GM08714 (cell line): Measurements from ENCODE around the gene HBD.

Experiments used
- H3K4me3 ChIP-seq: fragments of 200-500 bp; sonication (Bioruptor generic); 2 replicates; pipeline ENCODE4 v1.5.1; 2014; ENCODE audit warnings: mild to moderate bottlenecking, low read length, inconsistent platforms
- ZNF274 ChIP-seq: IDR thresholded peaks from 2 replicates; pipeline ENCODE4 v1.6.1; 2012; ENCODE audit warnings: mild to moderate bottlenecking, low read depth, low read length

HBD gene

DNA sequence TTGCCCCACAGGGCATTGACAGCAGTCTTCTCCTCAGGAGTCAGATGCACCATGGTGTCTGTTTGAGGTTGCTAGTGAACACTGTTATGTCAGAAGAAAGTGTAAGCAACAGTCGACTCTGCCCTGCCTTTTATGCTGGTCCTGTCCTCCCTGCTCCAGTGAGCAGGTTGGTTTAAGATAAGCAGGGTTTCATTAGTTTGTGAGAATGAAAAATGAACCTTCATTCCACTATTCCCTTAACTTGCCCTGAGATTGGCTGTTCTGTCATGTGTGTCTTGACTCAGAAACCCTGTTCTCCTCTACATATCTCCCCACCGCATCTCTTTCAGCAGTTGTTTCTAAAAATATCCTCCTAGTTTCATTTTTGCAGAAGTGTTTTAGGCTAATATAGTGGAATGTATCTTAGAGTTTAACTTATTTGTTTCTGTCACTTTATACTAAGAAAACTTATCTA lies at the start of gene HBD:
HBD (minus strand) TSS at position 103 of the 454 bp plus-strand sequence; CDS start at position 53, 50 bp downstream.
- peak within 1 kb of the TSS; percentile 37; the same call in 1 of the 2 replicates for H3K4me3 ChIP-seq
- TF ChIP-seq ZNF274 = no peak

DNA sequence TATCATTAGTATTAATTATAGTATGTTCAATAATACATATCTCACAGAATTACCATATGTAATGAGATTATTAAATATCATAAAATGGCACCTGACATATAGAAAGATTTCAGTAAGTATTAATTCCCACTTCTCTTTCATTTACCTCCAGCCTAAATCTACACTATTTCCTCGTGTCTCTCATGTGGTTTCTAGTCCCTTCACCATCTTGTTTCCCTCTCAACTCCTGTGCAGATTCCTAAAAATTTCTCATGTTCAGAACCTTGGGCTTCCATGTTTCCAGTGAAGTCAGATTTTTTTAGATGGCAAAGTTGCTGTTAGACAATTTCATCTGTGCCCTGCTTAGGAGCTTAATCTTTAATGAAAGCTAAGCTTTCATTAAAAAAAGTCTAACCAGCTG lies 49.6 kb upstream of the HBD start:
- TF ChIP-seq ZNF274 = no peak
- H3K4me3 ChIP-seq = no peak overlapping the region

DNA sequence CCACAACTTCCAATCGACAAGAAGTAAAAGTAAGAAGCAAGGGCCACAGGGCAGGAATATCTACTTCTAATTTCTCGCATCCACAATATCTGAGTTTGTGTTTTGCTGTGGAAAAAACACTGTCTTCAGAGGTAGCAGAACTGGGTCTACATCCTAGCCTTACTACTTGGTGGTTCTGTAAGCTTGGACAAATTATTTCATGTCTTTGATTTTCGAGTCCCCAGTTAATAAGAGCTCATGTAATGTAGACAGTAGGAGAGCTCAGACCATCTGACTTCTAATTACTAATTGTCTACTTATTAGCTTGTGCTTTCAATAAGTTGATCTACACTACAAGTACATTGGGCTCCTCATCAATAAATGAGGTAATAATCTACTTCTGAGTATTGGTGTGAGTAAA lies 48.8 kb upstream of the HBD start:
- no peak for TF ChIP-seq ZNF274
- H3K4me3 ChIP-seq = no peak overlapping the region

DNA sequence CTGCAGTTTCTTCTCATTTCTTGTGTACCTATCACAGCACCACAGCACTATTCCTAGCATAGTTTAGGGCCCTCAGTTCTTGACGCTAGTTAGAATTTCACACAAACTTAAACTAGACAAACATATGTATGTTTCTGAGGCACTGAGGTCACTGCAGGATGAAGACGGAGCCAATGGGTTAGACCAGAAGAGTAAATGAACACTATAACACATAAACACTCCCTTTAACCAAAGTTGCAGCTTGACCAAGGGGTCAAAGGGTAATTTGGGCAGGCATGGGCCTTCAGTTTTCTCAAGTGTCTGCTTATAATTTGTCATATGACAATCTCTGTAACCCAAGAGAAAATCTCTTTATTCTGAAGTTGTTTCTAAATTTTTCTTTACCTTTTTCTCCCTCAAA lies 48.3 kb upstream of the HBD start:
- TF ChIP-seq ZNF274 = no peak
- no peak overlapping the region for H3K4me3 ChIP-seq

DNA sequence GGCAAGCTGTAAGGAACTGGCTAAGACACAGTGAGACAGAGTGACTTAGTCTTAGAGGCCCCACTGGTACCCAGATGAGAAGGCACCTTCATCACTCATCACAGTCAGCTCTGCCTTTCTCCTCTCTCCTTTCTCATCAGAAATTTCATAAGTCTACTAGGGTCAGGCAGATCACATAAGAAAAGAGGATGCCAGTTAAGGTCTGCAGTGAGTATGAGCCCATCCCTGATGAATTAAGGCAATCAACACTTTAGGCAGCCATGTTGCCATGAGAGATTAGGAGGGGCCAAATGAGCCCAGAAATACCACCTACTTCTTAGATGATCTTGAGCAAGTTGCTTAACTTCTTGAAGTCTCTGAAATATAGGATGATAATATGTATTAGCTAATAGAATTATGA lies 47.3 kb upstream of the HBD start:
- H3K4me3 ChIP-seq = no peak overlapping the region
- TF ChIP-seq ZNF274 = no peak

DNA sequence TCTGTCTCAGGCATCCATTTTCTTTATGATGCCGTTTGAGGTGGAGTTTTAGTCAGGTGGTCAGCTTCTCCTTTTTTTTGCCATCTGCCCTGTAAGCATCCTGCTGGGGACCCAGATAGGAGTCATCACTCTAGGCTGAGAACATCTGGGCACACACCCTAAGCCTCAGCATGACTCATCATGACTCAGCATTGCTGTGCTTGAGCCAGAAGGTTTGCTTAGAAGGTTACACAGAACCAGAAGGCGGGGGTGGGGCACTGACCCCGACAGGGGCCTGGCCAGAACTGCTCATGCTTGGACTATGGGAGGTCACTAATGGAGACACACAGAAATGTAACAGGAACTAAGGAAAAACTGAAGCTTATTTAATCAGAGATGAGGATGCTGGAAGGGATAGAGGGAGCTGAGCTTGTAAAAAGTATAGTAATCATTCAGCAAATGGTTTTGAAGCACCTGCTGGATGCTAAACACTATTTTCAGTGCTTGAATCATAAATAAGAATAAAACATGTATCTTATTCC lies 46.4 kb upstream of the HBD start:
- no peak overlapping the region for H3K4me3 ChIP-seq
- TF ChIP-seq ZNF274 = no peak

DNA sequence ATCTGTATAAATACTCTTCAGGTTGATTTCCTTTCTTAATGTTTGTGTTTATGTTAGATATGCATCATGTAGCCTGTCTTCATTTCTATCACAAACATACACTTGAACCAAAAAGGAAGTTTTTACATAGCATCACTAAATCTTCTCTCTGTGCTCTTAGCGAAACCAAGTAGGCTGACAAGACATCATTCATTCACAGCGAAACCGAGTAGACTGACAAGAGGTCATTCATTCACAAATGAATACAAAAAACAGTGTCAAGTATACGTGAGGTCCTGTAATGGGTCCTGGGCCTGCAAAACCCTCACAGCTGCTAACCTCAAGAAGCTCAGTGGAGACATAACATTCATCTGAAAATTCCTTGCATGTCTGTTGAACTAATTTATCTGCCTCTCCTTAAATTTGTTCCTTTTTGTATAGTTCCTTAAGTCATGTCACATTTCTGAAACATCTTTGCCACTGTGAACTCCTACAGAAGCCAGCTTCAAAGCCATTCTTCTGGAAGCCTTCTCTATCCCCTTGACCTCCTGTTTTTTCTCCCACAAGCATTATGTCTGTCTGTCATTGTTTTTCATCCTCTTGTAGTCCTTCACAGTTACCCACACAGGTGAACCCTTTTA lies 45.3 kb upstream of the HBD start:
- no peak for TF ChIP-seq ZNF274
- H3K4me3 ChIP-seq = no peak overlapping the region

DNA sequence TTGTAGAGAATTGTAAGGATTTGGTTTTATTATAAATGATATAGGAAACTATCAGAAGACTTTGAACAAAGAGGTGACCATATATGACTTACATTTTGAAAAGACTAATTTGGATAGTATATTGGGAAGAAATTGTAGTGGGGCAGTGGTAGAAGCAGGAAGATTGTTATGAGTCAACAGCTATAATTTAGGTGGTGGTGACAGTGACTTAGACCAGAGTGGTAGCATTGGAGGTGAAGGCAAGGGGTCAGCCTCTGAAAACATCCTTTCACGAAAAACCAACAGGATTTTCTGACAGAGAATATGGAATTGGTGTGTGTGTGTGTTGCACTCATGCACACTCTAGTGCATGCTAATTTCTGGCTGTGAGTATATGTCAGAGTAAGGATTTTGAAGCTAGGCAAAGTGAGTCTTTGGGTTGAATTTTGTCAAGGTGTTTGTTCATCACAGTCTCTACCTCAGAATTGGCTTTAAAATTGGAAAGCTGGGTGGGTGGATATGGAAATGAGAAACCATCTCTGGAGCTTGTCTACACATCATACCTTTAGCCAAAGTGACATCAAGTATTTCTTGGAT lies 43.6 kb upstream of the HBD start:
- no peak for TF ChIP-seq ZNF274
- H3K4me3 ChIP-seq = no peak overlapping the region

DNA sequence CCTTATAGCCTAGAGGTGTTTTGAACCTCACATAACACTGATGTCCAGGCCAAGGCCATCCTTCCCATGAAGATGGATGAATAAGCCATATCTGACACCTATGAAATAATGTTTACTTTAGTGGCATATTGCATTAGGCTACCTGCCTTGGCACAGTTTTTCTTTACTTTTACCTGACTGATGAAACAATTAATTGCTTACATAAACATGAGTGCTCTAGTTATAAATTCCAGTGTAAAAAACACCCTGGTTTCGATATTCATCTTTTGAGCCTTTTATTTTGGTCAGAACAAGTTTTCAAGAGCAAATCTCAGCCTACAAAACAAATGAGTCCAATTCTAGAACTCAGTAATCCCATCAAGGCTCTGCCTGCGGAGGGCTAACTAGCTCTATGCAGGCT lies 42.4 kb upstream of the HBD start:
- no peak overlapping the region for H3K4me3 ChIP-seq
- TF ChIP-seq ZNF274 = no peak

DNA sequence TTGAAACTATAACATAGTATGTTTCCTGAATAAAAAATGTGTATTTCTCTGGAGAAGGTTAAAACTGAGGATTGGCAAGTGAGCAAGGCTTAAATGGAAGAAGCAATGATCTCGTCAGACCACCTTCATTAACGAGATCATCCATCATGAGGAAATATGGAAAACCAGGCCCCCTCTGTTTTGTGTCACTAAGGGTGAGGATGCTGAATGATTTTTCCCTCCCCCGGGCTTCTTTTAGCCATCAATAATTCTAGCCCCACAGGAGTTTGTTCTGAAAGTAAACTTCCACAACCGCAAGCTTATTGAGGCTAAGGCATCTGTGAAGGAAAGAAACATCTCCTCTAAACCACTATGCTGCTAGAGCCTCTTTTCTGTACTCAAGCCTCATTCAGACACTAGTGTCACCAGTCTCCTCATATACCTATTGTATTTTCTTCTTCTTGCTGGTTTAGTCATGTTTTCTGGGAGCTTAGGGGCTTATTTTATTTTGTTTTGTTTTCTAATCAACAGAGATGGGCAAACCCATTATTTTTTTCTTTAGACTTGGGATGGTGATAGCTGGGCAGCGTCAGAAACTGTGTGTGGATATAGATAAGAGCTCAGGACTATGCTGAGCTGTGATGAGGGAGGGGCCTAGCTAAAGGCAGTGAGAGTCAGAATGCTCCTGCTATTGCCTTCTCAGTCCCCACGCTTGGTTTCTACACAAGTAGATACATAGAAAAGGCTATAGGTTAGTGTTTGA lies 41.3 kb upstream of the HBD start:
- H3K4me3 ChIP-seq = no peak overlapping the region
- TF ChIP-seq ZNF274 = no peak

DNA sequence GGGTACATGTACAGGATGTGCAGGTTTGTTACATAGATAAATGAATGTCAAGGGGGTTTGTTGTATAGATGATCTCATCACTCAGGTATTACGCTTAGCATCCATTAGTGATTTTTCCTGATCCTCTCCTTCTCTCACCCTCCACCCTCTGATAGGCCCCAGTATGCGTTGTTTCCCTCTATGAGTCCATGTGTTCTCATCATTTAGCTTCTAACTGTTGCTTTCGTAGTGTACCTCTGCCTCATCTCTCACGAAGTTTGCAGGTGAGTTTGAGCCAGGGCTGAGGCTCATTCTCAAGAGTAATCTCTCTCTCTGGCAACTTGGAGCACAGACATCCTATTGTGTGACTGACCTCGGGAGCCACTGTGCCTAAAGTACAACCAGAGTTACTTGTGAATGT lies 40.1 kb upstream of the HBD start:
- no peak for TF ChIP-seq ZNF274
- H3K4me3 ChIP-seq = no peak overlapping the region

DNA sequence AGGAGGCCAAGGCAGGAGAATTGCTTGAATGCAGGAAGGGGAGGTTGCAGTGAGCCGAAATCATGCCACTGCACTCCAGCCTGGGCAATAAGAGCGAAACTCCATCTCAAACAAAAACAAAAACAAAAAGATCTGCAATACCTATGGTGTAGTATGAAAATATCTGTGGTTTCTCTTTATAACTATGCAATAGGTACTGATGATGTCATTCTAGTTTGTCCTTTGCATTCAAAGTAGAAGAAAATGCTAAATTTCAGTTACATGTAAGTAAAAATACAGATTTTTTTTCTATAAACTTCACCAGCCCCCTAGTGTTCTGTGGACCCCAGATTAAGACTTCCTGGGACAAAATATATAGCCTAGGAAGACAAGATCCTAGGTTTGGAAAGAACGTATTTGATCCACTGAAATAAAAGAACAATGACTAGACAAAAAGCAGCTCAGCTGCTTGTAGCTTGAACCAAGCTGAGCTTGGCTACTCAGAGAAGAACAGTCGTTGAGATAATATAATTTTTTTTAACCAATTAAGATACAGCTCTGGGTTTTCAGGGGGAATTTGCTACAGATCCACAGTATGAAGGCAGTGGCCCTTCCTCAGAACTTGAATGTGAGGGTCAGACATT lies 38.2 kb upstream of the HBD start:
- no peak for TF ChIP-seq ZNF274
- H3K4me3 ChIP-seq = no peak overlapping the region

DNA sequence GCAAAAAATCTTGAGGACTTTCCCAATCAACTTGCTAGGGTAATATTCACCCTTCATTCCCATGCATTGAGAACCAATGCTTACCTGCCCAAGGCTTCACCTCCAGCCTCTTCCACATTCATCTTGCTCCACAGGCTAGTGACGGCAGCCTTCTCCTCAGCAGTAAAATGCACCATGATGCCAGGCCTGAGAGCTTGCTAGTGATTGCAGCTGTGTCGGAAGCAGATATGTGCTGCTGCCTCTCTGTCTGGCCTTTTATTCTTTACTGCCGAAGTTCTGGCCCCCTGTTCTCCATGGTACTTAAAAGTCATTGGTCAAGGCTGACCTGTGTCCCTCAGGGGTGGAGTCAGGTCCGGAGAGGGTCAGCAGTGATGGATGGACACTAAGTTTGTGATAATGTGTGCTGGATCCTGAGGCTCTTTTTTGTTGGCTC lies 35.4 kb upstream of the HBD start, which contains the start of gene HBE1:
HBE1 (minus strand) TSS at position 231 of the 433 bp plus-strand sequence; CDS start at position 176, 55 bp downstream.
- no peak for TF ChIP-seq ZNF274
- no peak within 1 kb of the TSS for H3K4me3 ChIP-seq

DNA sequence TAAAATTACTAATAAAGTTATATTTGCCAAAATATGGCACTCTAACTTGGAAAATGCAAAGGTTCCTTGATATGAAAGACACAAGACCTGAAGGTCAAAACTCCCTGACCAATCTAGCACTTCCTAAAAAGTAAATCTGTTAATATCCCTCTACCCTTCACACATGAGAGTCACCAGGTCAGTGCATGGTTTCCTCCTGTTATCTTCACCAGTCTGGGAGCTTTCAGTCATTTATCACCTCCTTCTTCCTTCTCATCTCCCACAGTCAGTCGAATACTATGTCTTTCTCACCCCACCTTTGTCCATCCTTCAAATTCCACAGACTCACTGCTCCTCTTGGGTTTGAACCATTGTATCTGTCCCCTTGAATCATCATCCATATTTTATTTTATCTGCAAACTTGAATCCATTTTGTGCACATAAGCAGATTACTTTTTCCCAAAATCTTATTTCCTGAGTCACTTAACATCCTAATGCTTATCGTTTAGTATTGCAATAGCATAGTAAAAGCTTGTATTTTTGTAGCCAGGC lies 32.8 kb upstream of the HBD start:
- no peak overlapping the region for H3K4me3 ChIP-seq
- TF ChIP-seq ZNF274 = no peak
